Loucy (cell line): Measurements from ENCODE around the gene MMP17.

Source experiments
- H2AFZ ChIP-seq: fragments of 200-600 bp; sonication (generic); 2 replicates; pipeline ENCODE4 v1.6.0; 2016; ENCODE audit warnings: antibody characterized with exemption, mild to moderate bottlenecking, low read length, moderate library complexity
- H3F3A ChIP-seq: fragments of 200-600 bp; 2 replicates; pipeline ENCODE4 v1.6.0; 2016; ENCODE audit warnings: antibody characterized with exemption, low read depth, mild to moderate bottlenecking
- H3K27me3 ChIP-seq: fragments of 200-600 bp; sonication (generic); 2 replicates; pipeline ENCODE4 v1.6.1; 2014; ENCODE audit warnings: low read length, mild to moderate bottlenecking; ENCODE audit not compliant: insufficient read depth, poor library complexity, severe bottlenecking
- H3K36me3 ChIP-seq: fragments of 200-600 bp; sonication (generic); 2 replicates; pipeline ENCODE4 v1.6.1; 2016; ENCODE audit warnings: low read length; ENCODE audit not compliant: insufficient read depth
- H3K4me1 ChIP-seq: fragments of 200-600 bp; sonication (generic); 2 replicates; pipeline ENCODE4 v1.5.1; 2014; ENCODE audit warnings: low read length, mild to moderate bottlenecking; ENCODE audit not compliant: insufficient read depth, poor library complexity, severe bottlenecking
- H3K4me2 ChIP-seq: fragments of 200-600 bp; sonication (generic); 2 replicates; pipeline ENCODE4 v1.6.0; 2014; ENCODE audit warnings: antibody characterized with exemption, low read length, low read depth, mild to moderate bottlenecking; ENCODE audit not compliant: poor library complexity, severe bottlenecking
- H3K4me3 ChIP-seq: fragments of 200-600 bp; sonication (generic); 2 replicates; pipeline ENCODE4 v1.5.1; 2014; ENCODE audit warnings: low read length, mild to moderate bottlenecking, mixed read lengths; ENCODE audit not compliant: poor library complexity, severe bottlenecking
- H3K79me2 ChIP-seq: fragments of 200-600 bp; sonication (generic); 2 replicates; pipeline ENCODE4 v1.6.1; 2014; ENCODE audit warnings: low read length; ENCODE audit not compliant: insufficient read depth
- H3K9ac ChIP-seq: fragments of 200-600 bp; sonication (generic); 2 replicates; pipeline ENCODE4 v1.6.0; 2014; ENCODE audit warnings: mild to moderate bottlenecking, low read depth, low read length, moderate library complexity; ENCODE audit not compliant: poor library complexity, severe bottlenecking
- H3K9me2 ChIP-seq: fragments of 200-600 bp; sonication (generic); replicated peaks from 2 replicates; pipeline ENCODE4 v1.6.1; 2016; ENCODE audit warnings: low read depth, low read length, mixed read lengths
- H3K9me3 ChIP-seq: fragments of 200-600 bp; sonication (generic); 2 replicates; pipeline ENCODE4 v1.6.1; 2014; ENCODE audit warnings: mild to moderate bottlenecking, antibody characterized with exemption, low read length, low read depth; ENCODE audit not compliant: insufficient read depth
- H4K20me1 ChIP-seq: fragments of 200-600 bp; sonication (generic); 2 replicates; pipeline ENCODE4 v1.6.0; 2014; ENCODE audit warnings: antibody characterized with exemption, low read length, mild to moderate bottlenecking; ENCODE audit not compliant: insufficient read depth, poor library complexity, severe bottlenecking
- EZH2phosphoT487 ChIP-seq: fragments of 200-600 bp; IDR thresholded peaks from 2 replicates; pipeline ENCODE4 v1.6.1; 2018; ENCODE audit warnings: antibody characterized with exemption, mild to moderate bottlenecking, moderate library complexity, borderline replicate concordance
- TF ChIP-seq, protein P1 (sequence below): fragments of 200-600 bp; sonication (generic); conservative IDR thresholded peaks from 2 replicates; pipeline ENCODE4 v1.5.1; 2014; ENCODE audit warnings: mild to moderate bottlenecking, antibody characterized with exemption, low read length

Gene MMP17

DNA sequence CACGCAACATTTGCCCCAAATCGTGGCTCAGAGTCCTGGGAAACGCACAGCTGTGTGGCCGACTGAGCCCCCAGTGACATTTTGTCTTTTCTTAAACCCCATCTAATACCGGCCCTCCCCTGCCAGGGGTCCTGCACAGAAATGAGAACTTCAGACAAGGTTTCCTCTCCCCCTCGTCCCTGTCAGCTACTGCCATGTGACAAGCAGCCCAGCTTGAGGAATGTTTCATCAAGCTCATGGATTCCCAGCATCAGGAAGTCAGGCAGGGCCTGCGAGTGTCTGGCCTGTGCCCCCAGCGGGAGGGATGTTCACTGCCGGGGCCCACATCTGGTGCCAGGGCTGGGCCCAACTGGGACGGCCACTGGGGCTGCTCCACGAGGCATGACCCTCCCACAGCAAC is 15.9 kb downstream of the MMP17 start:
- Histone ChIP-seq H3K9me3 (no peaks in the 10 kb centered on the region), H3K9me2 (no peaks in the 10 kb centered on the region), H3K9ac (no peak overlapping the region), H3K4me3 (no peak overlapping the region), H3K27me3 (no peaks in the 10 kb centered on the region), H3K4me1 (no peaks in the 10 kb centered on the region), H2AFZ (no peak overlapping the region), H3K4me2 (no peak overlapping the region), H3K79me2 (no peaks in the 10 kb centered on the region), H3F3A (no peaks in the 10 kb centered on the region), H4K20me1 (no peaks in the 10 kb centered on the region), H3K36me3 (no peaks in the 10 kb centered on the region)
- TF ChIP-seq, protein P1, sequence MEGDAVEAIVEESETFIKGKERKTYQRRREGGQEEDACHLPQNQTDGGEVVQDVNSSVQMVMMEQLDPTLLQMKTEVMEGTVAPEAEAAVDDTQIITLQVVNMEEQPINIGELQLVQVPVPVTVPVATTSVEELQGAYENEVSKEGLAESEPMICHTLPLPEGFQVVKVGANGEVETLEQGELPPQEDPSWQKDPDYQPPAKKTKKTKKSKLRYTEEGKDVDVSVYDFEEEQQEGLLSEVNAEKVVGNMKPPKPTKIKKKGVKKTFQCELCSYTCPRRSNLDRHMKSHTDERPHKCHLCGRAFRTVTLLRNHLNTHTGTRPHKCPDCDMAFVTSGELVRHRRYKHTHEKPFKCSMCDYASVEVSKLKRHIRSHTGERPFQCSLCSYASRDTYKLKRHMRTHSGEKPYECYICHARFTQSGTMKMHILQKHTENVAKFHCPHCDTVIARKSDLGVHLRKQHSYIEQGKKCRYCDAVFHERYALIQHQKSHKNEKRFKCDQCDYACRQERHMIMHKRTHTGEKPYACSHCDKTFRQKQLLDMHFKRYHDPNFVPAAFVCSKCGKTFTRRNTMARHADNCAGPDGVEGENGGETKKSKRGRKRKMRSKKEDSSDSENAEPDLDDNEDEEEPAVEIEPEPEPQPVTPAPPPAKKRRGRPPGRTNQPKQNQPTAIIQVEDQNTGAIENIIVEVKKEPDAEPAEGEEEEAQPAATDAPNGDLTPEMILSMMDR: no peak
- no peak for TF ChIP-seq EZH2phosphoT487

DNA sequence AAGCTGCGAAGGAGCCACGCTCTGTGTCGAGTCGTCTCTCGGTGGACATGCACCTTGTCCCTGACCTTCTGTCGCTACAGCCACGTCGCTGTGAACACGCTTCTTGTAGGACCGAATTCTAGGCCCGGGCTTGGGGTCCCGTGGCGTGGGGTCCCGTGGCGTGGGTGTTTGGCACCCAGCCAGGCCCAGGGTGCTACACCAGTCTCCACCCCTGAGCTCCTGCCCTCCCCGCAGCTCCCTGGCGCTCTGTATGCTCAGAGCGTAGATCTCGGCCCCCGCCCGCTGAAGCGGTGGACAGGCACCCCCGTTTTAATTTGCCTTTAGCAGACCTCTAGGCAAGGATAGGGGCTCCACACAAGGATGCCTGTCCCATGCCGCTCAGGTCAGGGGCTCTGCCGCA is 16.5 kb downstream of the MMP17 start:
- H4K20me1 ChIP-seq: no peaks in the 10 kb centered on the region
- no peak overlapping the region for H3K4me2 ChIP-seq
- no peaks in the 10 kb centered on the region for H3K36me3 ChIP-seq
- no peaks in the 10 kb centered on the region for H3K79me2 ChIP-seq
- H3K9me3 ChIP-seq: no peaks in the 10 kb centered on the region
- no peaks in the 10 kb centered on the region for H3F3A ChIP-seq
- no peaks in the 10 kb centered on the region for H3K27me3 ChIP-seq
- no peak overlapping the region for H3K9ac ChIP-seq
- H3K9me2 ChIP-seq: no peaks in the 10 kb centered on the region
- TF ChIP-seq EZH2phosphoT487: no peak
- TF ChIP-seq, protein P1: no peak
- H3K4me1 ChIP-seq: no peaks in the 10 kb centered on the region
- H3K4me3 ChIP-seq: no peak overlapping the region
- H2AFZ ChIP-seq: no peak overlapping the region

DNA sequence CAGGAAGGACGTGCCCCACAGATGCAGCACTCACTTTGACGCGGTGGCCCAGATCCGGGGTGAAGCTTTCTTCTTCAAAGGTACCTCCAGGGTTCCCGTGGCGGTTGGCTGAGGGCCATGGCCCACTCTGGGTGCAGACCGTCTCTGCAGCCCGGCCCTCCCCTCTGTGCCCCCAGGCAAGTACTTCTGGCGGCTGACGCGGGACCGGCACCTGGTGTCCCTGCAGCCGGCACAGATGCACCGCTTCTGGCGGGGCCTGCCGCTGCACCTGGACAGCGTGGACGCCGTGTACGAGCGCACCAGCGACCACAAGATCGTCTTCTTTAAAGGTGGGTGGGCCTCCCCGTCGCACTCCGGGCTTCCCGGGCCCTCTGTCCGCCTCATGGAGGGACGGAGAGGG is 16.9 kb downstream of the MMP17 start:
- H3K4me2 ChIP-seq: no peak overlapping the region
- TF ChIP-seq EZH2phosphoT487: no peak
- TF ChIP-seq, protein P1: no peak
- H3K9ac ChIP-seq: no peak overlapping the region
- H3K9me3 ChIP-seq: no peaks in the 10 kb centered on the region
- H3F3A ChIP-seq: no peaks in the 10 kb centered on the region
- H3K4me3 ChIP-seq: no peak overlapping the region
- H3K9me2 ChIP-seq: no peaks in the 10 kb centered on the region
- no peaks in the 10 kb centered on the region for H3K36me3 ChIP-seq
- no peaks in the 10 kb centered on the region for H3K4me1 ChIP-seq
- H3K79me2 ChIP-seq: no peaks in the 10 kb centered on the region
- no peaks in the 10 kb centered on the region for H4K20me1 ChIP-seq
- no peak overlapping the region for H2AFZ ChIP-seq
- H3K27me3 ChIP-seq: no peaks in the 10 kb centered on the region
